Measurements from ENCODE around the gene OR6B1. TPM values are rescaled to one million over a fixed set of nuclear protein-coding genes. Genes with fewer than 3 reads are reported as not detected.

OR6B1 gene
- total and polyA plus RNA-seq, 4 donors = 0.03 TPM; not detected in 3

- Histone ChIP-seq H3K4me1 (ENCODE audit: control insufficient read depth, insufficient read depth, low read length) (no peaks in the 10 kb centered on the region), H3K9me3 (ENCODE audit: control insufficient read depth, insufficient read depth, low read length) (no peaks in the 10 kb centered on the region), H3K4me3 (ENCODE audit: low read depth, low read length) (no peak overlapping the region), H3K36me3 (ENCODE audit: control insufficient read depth, insufficient read depth, low read length) (no peaks in the 10 kb centered on the region), H3K27ac (ENCODE audit: low read depth, low read length) (no peak overlapping the region), H3K27me3 (ENCODE audit: control insufficient read depth, insufficient read depth, low read length) (no peaks in the 10 kb centered on the region)
- no CpG with 5 or more reads among the region's 3 CpGs for WGBS (ENCODE audit: insufficient coverage)
- DNase-seq (ENCODE audit: low read depth in 4 of 6, low spot score in 6 of 6) = no peak
These were observed 20.2 kb downstream of the OR6B1 start for GRCh38 chr7:144020340-144020739.

- Histone ChIP-seq H3K27me3 (ENCODE audit: control insufficient read depth, insufficient read depth, low read length) (no peaks in the 10 kb centered on the region), H3K9me3 (ENCODE audit: control insufficient read depth, insufficient read depth, low read length) (no peaks in the 10 kb centered on the region), H3K27ac (ENCODE audit: low read depth, low read length) (no peak overlapping the region), H3K36me3 (ENCODE audit: control insufficient read depth, insufficient read depth, low read length) (no peaks in the 10 kb centered on the region), H3K4me1 (ENCODE audit: control insufficient read depth, insufficient read depth, low read length) (no peaks in the 10 kb centered on the region), H3K4me3 (ENCODE audit: low read depth, low read length) (no peak overlapping the region)
- DNase-seq (ENCODE audit: low read depth in 4 of 6, low spot score in 6 of 6) = no peak
These were observed 22.0 kb downstream of the OR6B1 start for GRCh38 chr7:144022169-144022568.

- H3K27me3 ChIP-seq (ENCODE audit: control insufficient read depth, insufficient read depth, low read length) = no peaks in the 10 kb centered on the region
- no peaks in the 10 kb centered on the region for H3K4me1 ChIP-seq (ENCODE audit: control insufficient read depth, insufficient read depth, low read length)
- no peak overlapping the region for H3K27ac ChIP-seq (ENCODE audit: low read depth, low read length)
- no peaks in the 10 kb centered on the region for H3K36me3 ChIP-seq (ENCODE audit: control insufficient read depth, insufficient read depth, low read length)
- no peak for DNase-seq (ENCODE audit: low read depth in 4 of 6, low spot score in 6 of 6)
- H3K9me3 ChIP-seq (ENCODE audit: control insufficient read depth, insufficient read depth, low read length) = no peaks in the 10 kb centered on the region
- no peak overlapping the region for H3K4me3 ChIP-seq (ENCODE audit: low read depth, low read length)
- no CpG with 5 or more reads among the region's 4 CpGs for WGBS (ENCODE audit: insufficient coverage)
These were observed 23.2 kb downstream of the OR6B1 start for GRCh38 chr7:144023171-144023827.

GRCh38 chr7:144024213-144024612 lies 24.1 kb downstream of the OR6B1 start:
- DNase-seq (ENCODE audit: low read depth in 4 of 6, low spot score in 6 of 6) = no peak
- 97% methylated on average over 3 of the region's 3 CpGs for WGBS (ENCODE audit: insufficient coverage)
- H3K27ac ChIP-seq (ENCODE audit: low read depth, low read length) = no peak overlapping the region
- no peaks in the 10 kb centered on the region for H3K27me3 ChIP-seq (ENCODE audit: control insufficient read depth, insufficient read depth, low read length)
- no peaks in the 10 kb centered on the region for H3K36me3 ChIP-seq (ENCODE audit: control insufficient read depth, insufficient read depth, low read length)
- H3K4me3 ChIP-seq (ENCODE audit: low read depth, low read length) = no peak overlapping the region
- H3K4me1 ChIP-seq (ENCODE audit: control insufficient read depth, insufficient read depth, low read length) = no peaks in the 10 kb centered on the region
- H3K9me3 ChIP-seq (ENCODE audit: control insufficient read depth, insufficient read depth, low read length) = no peaks in the 10 kb centered on the region

- Histone ChIP-seq H3K4me3 (ENCODE audit: low read depth, low read length) (no peak overlapping the region), H3K27ac (ENCODE audit: low read depth, low read length) (no peak overlapping the region), H3K27me3 (ENCODE audit: control insufficient read depth, insufficient read depth, low read length) (no peaks in the 10 kb centered on the region), H3K36me3 (ENCODE audit: control insufficient read depth, insufficient read depth, low read length) (no peaks in the 10 kb centered on the region), H3K9me3 (ENCODE audit: control insufficient read depth, insufficient read depth, low read length) (no peaks in the 10 kb centered on the region), H3K4me1 (ENCODE audit: control insufficient read depth, insufficient read depth, low read length) (no peaks in the 10 kb centered on the region)
- DNase-seq (ENCODE audit: low read depth in 4 of 6, low spot score in 6 of 6) = no peak
- WGBS (ENCODE audit: insufficient coverage) = 54% methylated on average over 4 of the region's 4 CpGs
These were observed 26.2 kb downstream of the OR6B1 start for GRCh38 chr7:144026203-144026883.

- no peak overlapping the region for H3K27ac ChIP-seq (ENCODE audit: low read depth, low read length)
- WGBS (ENCODE audit: insufficient coverage) = no CpG with 5 or more reads among the region's 3 CpGs
- no peaks in the 10 kb centered on the region for H3K9me3 ChIP-seq (ENCODE audit: control insufficient read depth, insufficient read depth, low read length)
- H3K36me3 ChIP-seq (ENCODE audit: control insufficient read depth, insufficient read depth, low read length) = no peaks in the 10 kb centered on the region
- H3K27me3 ChIP-seq (ENCODE audit: control insufficient read depth, insufficient read depth, low read length) = no peaks in the 10 kb centered on the region
- no peak overlapping the region for H3K4me3 ChIP-seq (ENCODE audit: low read depth, low read length)
- peak in 5 of 6 donors; percentile 15 to 78 (median 33) for DNase-seq (ENCODE audit: low read depth in 4 of 6, low spot score in 6 of 6)
- no peaks in the 10 kb centered on the region for H3K4me1 ChIP-seq (ENCODE audit: control insufficient read depth, insufficient read depth, low read length)
These were observed 26.9 kb downstream of the OR6B1 start for GRCh38 chr7:144027070-144027469.

- DNase-seq (ENCODE audit: low read depth in 4 of 6, low spot score in 6 of 6) = no peak
These were observed 27.9 kb downstream of the OR6B1 start for GRCh38 chr7:144027974-144028373.

GRCh38 chr7:144028547-144028946 lies 28.4 kb downstream of the OR6B1 start:
- DNase-seq (ENCODE audit: low read depth in 4 of 6, low spot score in 6 of 6) = no peak
- no peaks in the 10 kb centered on the region for H3K4me1 ChIP-seq (ENCODE audit: control insufficient read depth, insufficient read depth, low read length)
- no peaks in the 10 kb centered on the region for H3K9me3 ChIP-seq (ENCODE audit: control insufficient read depth, insufficient read depth, low read length)
- H3K4me3 ChIP-seq (ENCODE audit: low read depth, low read length) = no peak overlapping the region
- no peaks in the 10 kb centered on the region for H3K36me3 ChIP-seq (ENCODE audit: control insufficient read depth, insufficient read depth, low read length)
- no CpG with 5 or more reads among the region's 3 CpGs for WGBS (ENCODE audit: insufficient coverage)
- no peak overlapping the region for H3K27ac ChIP-seq (ENCODE audit: low read depth, low read length)
- no peaks in the 10 kb centered on the region for H3K27me3 ChIP-seq (ENCODE audit: control insufficient read depth, insufficient read depth, low read length)

More at GRCh38 chr7:144027974-144028373, 27.9 kb downstream of the OR6B1 start:
- no CpG with 5 or more reads among the region's 1 CpG for WGBS (ENCODE audit: insufficient coverage)
- Histone ChIP-seq H3K27me3 (ENCODE audit: control insufficient read depth, insufficient read depth, low read length) (no peaks in the 10 kb centered on the region), H3K36me3 (ENCODE audit: control insufficient read depth, insufficient read depth, low read length) (no peaks in the 10 kb centered on the region), H3K4me1 (ENCODE audit: control insufficient read depth, insufficient read depth, low read length) (no peaks in the 10 kb centered on the region), H3K9me3 (ENCODE audit: control insufficient read depth, insufficient read depth, low read length) (no peaks in the 10 kb centered on the region), H3K4me3 (ENCODE audit: low read depth, low read length) (no peak overlapping the region), H3K27ac (ENCODE audit: low read depth, low read length) (no peak overlapping the region)

- H3K4me1 ChIP-seq (ENCODE audit: control insufficient read depth, insufficient read depth, low read length) = no peaks in the 10 kb centered on the region
- 100% methylated on average over 2 of the region's 5 CpGs for WGBS (ENCODE audit: insufficient coverage)
- no peak overlapping the region for H3K4me3 ChIP-seq (ENCODE audit: low read depth, low read length)
- no peaks in the 10 kb centered on the region for H3K36me3 ChIP-seq (ENCODE audit: control insufficient read depth, insufficient read depth, low read length)
- H3K27me3 ChIP-seq (ENCODE audit: control insufficient read depth, insufficient read depth, low read length) = no peaks in the 10 kb centered on the region
- DNase-seq (ENCODE audit: low read depth in 4 of 6, low spot score in 6 of 6) = peak in 1 of 6 donors; percentile 60
- no peaks in the 10 kb centered on the region for H3K9me3 ChIP-seq (ENCODE audit: control insufficient read depth, insufficient read depth, low read length)
- no peak overlapping the region for H3K27ac ChIP-seq (ENCODE audit: low read depth, low read length)
These were observed 32.4 kb downstream of the OR6B1 start for GRCh38 chr7:144032516-144032915.

Data from spinal cord (tissue), 10 donors.